Fibroblast of gingiva (primary cell): ENCODE data around the gene PRPF40B.
A peak's percentile ranks its signal among the peaks of the same experiment; 100 is the strongest.
"Not testable (repeated sequence)": the region's sequence is repeated elsewhere in the genome, so short reads cannot be mapped to it uniquely, and the experiment has no call there.

ENCODE experiments used
- DNase-seq: peaks from one replicate; pipeline ENCODE4 v3.0.0-alpha.2; 2011; ENCODE audit warnings: low read depth

Gene PRPF40B

DNA sequence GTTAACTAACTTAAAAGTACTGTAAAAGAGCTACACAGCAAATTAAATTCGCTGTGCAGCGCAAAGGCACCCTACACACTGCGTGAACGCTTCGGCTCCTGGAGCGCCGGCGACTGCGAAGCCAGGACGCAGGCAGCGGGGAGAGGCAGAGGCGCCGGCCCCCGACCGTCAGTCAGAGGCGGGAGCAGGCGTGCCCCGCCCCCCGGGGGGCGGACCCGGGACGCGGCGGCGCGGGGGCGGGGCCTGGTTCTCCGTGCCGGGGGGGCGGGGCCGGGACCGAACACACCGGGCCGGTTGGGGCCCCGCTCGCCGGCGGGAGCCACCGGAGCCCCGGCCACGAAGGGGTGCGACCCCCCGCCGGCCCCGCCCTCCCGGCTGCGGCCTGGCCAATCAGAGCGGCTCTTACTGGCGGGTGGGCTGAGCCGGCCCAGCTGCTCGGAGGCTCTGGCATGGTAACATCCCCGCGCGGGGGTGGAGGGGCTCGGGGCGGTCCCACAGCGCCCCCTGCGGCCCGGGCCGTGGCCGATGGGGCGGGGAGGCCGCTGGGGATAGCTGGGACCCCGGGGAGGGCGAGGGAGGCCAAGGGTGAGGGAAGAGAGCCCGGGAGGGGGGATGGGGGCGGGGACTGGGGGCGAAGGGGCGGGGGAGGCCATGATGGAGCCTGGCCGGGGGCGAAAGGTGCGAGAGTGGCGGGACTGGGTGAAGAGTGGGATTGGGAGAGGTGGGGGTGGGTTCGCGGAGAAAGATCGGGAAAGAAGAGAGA is at the start of gene PRPF40B:
PRPF40B (plus strand) TSS at position 420 of the 763 bp plus-strand sequence; CDS start at position 450, 30 bp downstream.
- DNase-seq, result peak; percentile 73

DNA sequence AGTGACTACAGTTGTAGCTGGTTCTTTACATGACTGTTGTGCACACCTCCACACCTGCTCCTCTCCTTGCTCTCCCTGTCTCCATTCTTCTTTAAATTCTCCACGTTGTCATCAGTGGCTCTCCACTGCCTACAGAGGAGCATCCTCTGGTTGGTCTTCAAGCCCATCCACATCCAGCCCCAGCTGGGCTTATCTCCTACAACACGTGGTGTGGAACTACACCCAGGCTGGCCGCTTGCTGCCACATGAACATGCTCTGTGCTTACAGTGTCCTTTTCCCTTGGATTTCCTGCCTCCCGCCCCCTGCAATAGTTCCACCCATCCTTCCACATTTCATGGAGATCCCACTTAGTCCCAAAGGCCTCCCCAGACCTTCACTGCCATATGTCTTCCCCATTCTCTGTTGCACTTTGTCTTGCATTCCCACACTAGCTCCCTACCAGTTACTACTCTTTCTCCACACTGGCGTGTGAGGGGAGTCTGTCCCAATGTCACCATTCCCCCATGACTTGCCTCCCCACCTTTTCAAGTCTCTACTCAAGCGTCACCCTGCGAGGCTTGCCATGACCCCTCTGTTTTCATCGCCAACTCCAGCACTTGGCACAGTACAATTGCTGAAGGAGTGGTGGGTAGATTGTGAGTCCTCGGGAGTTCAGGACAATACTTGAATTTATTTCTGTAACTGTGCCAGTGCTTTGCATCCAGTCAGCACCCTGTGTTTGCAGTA is 45.6 kb upstream of the PRPF40B start:
- no peak for DNase-seq

DNA sequence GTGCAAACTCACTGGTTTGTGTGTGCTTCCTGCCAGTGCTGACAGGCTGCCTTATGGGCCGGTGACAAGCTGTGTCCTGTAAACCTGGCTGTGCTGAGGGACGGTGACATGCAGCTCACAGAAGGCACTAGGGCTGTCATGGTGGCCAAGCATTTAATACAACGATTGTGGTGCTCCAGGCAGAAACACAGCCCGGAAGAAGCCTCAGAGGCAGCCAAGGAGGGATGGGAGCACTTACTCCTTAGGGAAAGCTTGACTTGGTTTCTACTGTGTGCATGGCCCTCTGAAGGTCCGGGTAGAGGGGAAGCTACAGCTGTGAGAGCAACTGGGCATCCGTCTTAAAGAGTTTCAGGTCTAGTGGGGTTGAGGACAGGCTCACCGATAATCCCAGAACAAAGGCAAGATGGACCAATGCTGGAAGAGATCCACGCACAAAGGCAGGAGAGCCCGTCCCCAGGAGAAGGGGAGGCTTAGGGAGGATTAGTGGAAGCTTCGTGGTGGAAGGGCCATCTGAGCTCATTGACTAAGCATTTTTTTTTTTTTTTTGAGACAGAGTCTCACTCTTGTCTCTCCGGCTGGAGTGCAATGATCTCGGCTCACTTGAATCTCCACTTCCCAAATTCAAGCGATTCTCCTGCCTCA is 44.8 kb upstream of the PRPF40B start:
- no peak for DNase-seq

DNA sequence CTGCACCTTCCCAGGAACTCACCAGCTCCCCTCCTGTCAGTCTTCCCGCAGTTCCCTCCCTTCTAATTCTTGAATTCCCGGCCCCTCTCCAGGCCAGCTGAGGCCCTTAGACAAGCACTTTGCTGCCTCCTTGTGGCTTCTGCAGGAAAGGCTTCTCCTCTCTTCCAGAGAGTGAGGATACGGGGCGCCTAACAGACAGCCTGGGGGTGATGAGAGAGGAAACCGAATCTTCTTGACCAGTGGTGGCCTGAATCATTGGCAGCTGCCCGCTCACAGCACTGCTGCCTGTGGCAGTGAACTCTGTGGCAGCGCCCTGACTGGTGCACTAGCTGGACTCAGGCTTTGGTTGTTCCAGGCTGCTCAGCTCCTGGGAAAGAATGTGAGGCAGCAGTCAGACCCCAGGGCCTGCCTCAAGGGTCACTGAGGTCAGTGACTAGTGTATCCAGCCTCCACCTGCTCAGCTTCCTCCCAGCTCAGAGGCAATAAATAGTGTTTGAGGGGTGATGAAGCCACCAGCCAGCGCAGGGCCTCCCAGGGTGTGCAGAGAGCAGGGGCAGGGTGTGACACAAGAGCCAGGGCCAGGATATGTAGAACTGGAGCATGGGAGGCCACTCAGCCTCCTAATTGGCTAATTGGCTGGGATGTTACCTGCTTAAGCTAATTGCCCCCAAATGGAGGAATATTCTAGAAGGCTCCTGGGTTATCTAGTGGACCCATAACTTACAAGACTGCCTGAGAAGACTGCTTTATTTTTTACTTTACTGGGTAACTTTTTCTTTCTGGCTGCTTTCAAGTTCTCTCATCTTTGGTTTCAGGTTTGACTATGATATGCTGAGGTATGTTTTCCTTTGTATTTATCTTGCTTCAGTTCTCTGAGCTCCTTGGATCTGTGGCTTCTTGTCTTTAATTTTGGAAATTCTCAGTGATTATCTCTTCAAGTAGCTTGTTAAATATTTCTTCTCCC is 42.5 kb upstream of the PRPF40B start:
- DNase-seq, result peak; percentile 63

DNA sequence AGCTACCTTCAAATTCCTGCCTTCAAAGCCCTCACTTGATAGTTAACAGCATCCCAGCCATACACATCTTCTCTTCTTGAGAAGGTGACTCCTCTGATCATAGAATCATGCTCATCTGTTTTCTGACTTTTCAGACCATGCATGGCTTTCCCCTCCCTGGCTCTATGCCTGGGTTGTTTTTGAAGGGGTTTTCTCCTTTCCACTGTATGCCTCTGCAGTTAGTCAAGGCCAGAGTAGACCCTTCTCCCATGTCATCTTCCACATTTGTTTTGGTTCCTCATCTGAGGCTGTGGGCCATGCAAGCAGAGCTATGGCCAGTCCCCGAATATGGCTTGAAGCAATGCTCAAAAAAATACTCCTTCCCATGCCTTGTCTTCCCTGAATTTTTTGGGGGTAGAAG is 41.2 kb upstream of the PRPF40B start:
- DNase-seq, result no peak

DNA sequence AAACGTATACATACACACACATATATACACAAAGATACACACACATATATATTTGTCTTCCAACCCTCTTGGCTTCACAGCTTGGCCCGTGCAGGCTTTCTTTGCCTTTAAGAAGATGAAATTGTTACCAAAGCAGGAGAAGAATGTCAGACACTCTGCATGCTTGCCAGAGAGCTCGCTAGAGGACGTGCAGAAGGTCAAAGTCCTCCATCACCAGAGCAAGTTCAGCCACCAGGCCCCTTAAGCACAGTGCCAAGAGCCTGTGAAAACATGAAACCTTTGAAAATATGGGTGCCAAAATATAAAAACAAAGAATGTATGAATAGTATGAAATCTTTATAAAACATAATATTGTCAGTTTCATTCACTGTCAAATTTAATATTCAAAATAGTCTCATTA is 40.5 kb upstream of the PRPF40B start:
- peak; percentile 22 for DNase-seq

DNA sequence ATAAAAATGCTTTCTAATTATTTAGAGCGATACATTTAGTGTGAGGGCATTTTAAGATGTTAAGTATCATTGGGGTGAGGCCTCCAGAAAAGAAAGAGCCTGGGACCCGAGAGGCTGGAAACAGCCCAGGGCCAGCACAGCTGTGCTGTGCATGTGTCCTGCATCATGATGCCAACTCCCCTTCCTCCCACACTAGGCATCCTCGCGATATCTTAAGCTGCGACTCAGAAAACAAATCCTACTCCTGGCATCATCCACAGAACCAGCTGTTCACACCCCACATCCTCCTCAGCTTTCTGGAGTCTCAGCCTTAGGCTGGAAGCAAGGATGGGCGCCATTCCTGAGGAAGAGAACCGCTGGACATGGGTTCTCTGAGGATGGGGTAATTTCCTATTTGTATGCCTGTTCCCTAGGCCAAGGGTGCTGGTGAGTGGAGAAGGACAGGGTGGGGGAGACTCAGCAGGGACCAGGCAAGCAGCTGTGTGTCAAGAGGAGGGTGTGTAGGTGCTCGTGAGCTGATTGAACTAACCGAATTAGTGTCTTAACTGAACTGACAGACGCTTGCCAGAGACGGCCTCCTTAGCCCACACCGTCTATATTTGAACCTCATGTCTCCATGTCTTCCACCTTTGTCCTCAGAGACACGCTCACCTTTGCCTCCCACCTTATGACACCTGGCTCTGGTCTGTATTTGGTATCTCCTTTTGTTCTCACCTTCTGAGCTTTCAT is 39.8 kb upstream of the PRPF40B start:
- DNase-seq, result no peak

DNA sequence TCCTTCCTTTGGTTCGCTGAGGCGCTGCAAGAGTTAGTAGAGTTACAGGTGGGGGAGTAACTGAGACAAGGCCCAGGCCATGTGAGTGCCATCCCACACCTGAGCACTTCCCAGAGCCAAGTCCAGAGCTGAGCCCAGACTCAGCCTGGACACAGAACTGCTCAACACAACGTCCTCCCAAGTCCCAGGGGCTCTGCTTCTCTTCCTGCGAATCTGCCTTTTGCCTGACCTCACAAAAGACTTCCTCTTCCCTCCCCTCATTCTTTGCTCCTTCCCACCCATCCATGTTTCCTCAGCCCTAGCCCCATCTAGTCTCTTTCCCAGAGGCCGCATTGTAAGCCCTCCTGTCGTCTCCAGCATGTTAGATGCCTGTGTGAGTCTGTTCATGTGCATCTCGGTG is 38.8 kb upstream of the PRPF40B start:
- no peak for DNase-seq

GRCh38 chr12:49585477-49586459 is 37.6 kb upstream of the PRPF40B start:
- DNase-seq, result no peak

GRCh38 chr12:49587174-49587908 is 36.0 kb upstream of the PRPF40B start:
- no peak for DNase-seq

DNA sequence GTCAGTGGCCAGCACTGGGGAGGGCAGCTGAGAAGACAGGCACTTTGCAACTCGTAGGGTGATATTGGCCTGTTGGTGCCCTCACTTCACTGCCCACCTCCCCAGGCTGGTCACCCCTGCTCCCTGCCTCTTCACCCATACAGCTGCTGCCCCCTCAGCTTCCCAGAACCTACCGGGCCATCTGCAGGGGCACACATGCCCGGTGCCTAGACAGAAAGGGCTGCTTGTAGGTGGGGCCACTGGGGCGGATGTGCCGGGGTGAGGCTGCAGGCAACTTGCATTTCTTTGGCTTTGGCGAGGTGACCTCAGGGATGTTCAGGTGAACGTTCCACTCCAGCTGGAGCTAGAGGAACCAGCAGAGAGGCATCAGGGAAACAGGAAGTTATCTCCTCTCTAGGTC is 35.1 kb upstream of the PRPF40B start:
- DNase-seq, result no peak

DNA sequence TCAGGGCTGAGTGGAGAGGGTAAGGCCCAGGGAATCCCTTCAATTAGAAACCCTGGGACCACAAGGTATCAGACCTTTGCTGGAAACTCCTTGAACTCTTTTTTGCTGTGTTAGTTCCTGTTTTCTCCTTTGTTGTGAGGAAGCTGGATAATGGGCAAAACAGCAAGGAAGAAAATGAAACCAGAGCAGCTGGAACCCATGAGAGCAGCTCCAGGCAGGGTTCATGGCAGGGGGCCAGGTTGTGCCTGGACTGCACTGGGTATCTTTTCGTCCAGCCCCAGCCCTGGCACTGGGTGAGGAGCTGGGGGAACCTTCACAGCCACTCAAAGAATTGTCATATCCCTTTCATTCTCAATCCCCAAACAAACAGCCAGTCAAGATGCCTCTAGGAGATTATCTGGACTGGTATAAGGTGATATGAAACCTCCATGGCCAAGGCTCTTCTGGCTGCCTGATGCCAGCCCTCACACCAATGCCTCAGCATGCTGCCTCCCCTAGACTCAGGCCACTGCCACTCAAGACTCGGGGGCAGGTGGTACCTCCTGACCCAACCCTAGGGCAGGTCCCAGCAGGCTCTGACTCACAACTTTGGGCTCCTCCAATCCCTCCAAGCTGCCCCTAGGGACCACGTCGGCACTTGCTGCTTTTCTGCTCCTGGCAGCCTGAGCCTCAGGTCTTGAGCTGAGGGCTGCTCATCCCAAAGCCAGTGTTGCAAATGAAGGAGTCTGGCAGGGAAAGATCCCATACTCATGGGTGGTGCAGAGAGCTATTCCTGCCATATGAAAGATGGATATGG is 34.4 kb upstream of the PRPF40B start:
- no peak for DNase-seq

- no peak for DNase-seq
These were observed 24.8 kb upstream of the PRPF40B start for GRCh38 chr12:49598527-49598926.

DNA sequence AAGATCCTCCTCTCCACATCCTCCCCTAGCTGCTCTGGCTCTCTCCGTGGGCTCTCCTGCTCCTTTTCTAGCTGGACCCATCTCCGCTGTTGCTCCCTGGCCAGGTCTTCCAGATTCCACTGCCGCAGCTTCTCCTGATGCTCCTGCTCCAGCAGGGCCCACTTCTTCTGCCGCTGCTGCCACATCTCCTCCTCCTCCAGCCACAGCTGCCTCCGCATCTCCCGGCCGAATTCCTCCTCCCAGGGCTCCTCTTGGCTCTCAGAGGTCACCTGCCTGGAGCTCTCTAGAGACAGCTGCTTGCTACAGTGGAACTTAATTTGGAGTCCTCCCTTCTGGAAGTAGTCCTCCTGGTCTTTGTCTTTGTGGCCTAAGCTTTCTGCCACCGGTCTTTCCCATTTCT is 23.4 kb upstream of the PRPF40B start:
- no peak for DNase-seq

GRCh38 chr12:49603721-49604120 is 19.6 kb upstream of the PRPF40B start:
- DNase-seq, result no peak

DNA sequence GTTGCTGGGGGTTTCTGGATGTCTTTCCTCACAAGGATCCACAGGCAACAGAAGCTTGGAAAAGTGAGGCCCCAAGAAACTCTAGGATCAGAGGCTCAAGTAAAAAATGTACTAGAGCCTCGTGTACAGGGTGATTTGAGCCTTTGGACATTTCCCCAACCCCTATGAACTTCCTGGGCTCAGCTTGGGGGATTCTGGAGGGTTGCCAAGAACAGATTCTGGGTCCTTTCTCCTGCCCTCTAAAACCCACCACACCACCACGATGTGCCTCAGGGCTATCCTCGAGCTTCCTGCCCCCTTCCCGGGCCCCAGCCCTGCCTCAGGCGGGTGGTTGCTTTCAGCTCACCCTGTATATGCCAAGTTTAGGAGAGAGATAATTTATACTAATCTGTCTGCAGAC is 18.5 kb upstream of the PRPF40B start:
- no peak for DNase-seq

GRCh38 chr12:49605539-49605938 is 17.8 kb upstream of the PRPF40B start, which contains the start of gene FAM186B:
Gene FAM186B (minus strand): TSS chr12:49605639. CDS start chr12:49605477, 162 bp downstream.
- not testable (repeated sequence) for DNase-seq
